Subcutaneous abdominal adipose tissue (tissue), 5 donors: Measurements from ENCODE around the gene AEBP2.
"Not testable (repeated sequence)": the region's sequence is repeated elsewhere in the genome, so short reads cannot be mapped to it uniquely, and the experiment has no call there.

ENCODE experiments used
- H3K27ac ChIP-seq: one replicate; pipeline ENCODE4 v1.7.0; 2013; ENCODE audit warnings: low read depth, mild to moderate bottlenecking, inconsistent platforms, low read length, moderate library complexity
- H3K27me3 ChIP-seq, 5 donors: one replicate each; pipeline ENCODE4 v1.7.0; 2013; ENCODE audit warnings: low read length in 5 of 5, inconsistent platforms in 1 of 5; ENCODE audit not compliant: control insufficient read depth in 5 of 5, insufficient read depth in 4 of 5
- H3K36me3 ChIP-seq, 5 donors: one replicate each; pipeline ENCODE4 v1.7.0; 2013; ENCODE audit warnings: low read length in 5 of 5; ENCODE audit not compliant: control insufficient read depth in 5 of 5, insufficient read depth in 5 of 5
- H3K4me1 ChIP-seq, 5 donors: one replicate each; pipeline ENCODE4 v1.7.0; 2013; ENCODE audit warnings: low read length in 5 of 5, mild to moderate bottlenecking in 3 of 5, moderate library complexity in 1 of 5; ENCODE audit not compliant: control insufficient read depth in 5 of 5, insufficient read depth in 5 of 5
- H3K4me3 ChIP-seq, 5 donors: one replicate each; pipeline ENCODE4 v1.7.0; 2013; ENCODE audit warnings: low read length in 5 of 5, low read depth in 1 of 5
- H3K9ac ChIP-seq, 5 donors: one replicate each; pipeline ENCODE4 v1.7.0; 2013; ENCODE audit warnings: low read length in 5 of 5, mild to moderate bottlenecking in 4 of 5, moderate library complexity in 3 of 5
- H3K9me3 ChIP-seq, 5 donors: one replicate each; pipeline ENCODE4 v1.7.0; 2013; ENCODE audit warnings: low read length in 5 of 5; ENCODE audit not compliant: control insufficient read depth in 5 of 5
- donor health status: healthy.
- donor health status: healthy.
- donor health status: healthy.
- donor health status: healthy.
- donor health status: healthy.

Gene AEBP2

DNA sequence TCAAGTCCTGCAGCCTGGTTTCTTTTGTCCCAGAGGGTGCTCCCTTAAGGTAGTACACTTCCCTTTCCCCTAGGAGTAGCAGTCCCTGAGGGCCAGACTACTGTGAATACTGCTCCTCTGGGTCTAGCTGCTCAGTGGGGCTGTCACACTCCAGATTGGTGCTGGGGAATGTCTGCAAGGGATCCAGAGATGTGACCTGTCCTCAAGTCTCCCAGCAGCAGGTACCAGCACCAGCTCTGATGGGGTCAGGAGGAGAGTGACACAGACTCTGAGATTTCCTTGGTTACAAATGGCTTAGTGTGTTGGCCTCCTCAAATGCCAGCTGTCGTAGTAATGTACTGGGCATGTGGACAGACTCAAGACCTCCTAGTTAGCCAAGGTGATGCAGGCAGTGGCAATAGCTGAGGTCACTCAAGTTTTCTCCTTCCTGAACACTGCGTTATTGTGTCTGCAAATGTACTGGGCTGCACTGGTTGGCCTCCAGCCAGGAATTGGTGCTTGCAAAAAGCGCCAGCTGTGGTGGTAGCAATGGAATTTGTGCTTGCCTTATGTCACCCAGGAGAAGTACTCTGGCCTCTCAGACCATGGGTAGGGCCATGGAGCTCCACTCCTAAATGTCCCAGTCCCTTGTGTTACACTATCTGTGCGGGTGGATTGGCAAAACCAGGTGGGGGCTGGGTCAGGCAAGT lies 36.4 kb upstream of the AEBP2 start:
- Histone ChIP-seq H3K4me3 (no peak overlapping the region), H3K9me3 (no peaks in the 10 kb centered on the region), H3K9ac (peak overlapping the region in 1 of 5 donors; percentile 17), H3K36me3 (no peaks in the 10 kb centered on the region), H3K27ac (no peak overlapping the region), H3K27me3 (no peaks in the 10 kb centered on the region), H3K4me1 (peaks cover 0 to 9% (median 8%) of the 10 kb centered on the region in 5 donors)

GRCh38 chr12:19404242-19404880 lies 34.9 kb upstream of the AEBP2 start:
- no peaks in the 10 kb centered on the region for H3K27me3 ChIP-seq
- no peak overlapping the region for H3K27ac ChIP-seq

DNA sequence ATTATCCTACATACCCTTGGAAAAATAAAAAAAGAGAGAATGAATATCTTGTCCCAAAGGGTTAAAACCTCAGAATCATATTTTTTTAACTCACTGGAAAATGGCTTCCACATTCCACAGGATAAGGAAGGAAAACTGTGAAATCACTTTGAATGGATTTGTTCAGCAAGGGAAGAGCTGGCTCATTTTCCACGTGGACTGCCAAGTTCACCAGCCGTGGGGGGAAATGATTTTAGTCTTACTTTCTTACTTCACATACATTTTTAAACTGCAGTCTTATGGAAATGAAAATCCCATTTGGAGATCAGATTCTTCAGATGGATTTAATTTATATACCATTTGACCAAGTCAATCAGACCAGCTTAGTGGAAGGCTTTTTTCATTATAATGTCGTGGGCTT lies 29.9 kb upstream of the AEBP2 start:
- H3K27me3 ChIP-seq = no peaks in the 10 kb centered on the region
- no peak overlapping the region for H3K27ac ChIP-seq
- no peak overlapping the region for H3K4me3 ChIP-seq
- H3K36me3 ChIP-seq = no peaks in the 10 kb centered on the region
- H3K4me1 ChIP-seq = peaks cover 0 to 31% (median 15%) of the 10 kb centered on the region in 5 donors
- H3K9me3 ChIP-seq = no peaks in the 10 kb centered on the region
- H3K9ac ChIP-seq = no peak overlapping the region

More at GRCh38 chr12:19404242-19404880, 34.9 kb upstream of the AEBP2 start:
- Histone ChIP-seq H3K9me3 (no peaks in the 10 kb centered on the region), H3K4me3 (no peak overlapping the region), H3K36me3 (no peaks in the 10 kb centered on the region), H3K9ac (no peak overlapping the region), H3K4me1 (peaks cover 0 to 15% (median 8%) of the 10 kb centered on the region in 5 donors)

DNA sequence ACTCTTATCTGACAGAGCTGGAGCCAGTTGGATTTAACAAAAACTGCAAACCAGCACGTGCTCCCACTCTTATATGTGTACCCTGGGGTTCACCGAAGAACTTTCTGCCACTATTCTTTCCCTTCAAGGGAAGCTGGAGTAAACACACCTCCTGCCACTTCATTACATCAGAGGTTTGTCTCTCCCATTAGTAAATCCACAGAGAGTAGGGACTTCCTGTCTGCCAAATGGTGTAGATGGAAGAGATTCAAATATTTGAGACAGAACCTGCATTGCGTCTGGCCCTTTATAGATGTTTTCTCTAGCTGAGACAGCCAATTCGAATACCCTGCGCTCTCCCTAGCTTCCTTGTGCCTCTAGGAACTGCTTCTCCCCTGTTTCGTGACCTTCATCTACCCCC lies 29.1 kb upstream of the AEBP2 start:
- no peak overlapping the region for H3K9ac ChIP-seq
- no peaks in the 10 kb centered on the region for H3K27me3 ChIP-seq
- peaks cover 0 to 31% (median 15%) of the 10 kb centered on the region in 5 donors for H3K4me1 ChIP-seq
- H3K4me3 ChIP-seq = no peak overlapping the region
- no peak overlapping the region for H3K27ac ChIP-seq
- H3K36me3 ChIP-seq = no peaks in the 10 kb centered on the region
- H3K9me3 ChIP-seq = no peaks in the 10 kb centered on the region

- Histone ChIP-seq H3K9ac (no peak overlapping the region), H3K27ac (no peak overlapping the region)
Measured at GRCh38 chr12:19410629-19411185, 28.6 kb upstream of the AEBP2 start.

DNA sequence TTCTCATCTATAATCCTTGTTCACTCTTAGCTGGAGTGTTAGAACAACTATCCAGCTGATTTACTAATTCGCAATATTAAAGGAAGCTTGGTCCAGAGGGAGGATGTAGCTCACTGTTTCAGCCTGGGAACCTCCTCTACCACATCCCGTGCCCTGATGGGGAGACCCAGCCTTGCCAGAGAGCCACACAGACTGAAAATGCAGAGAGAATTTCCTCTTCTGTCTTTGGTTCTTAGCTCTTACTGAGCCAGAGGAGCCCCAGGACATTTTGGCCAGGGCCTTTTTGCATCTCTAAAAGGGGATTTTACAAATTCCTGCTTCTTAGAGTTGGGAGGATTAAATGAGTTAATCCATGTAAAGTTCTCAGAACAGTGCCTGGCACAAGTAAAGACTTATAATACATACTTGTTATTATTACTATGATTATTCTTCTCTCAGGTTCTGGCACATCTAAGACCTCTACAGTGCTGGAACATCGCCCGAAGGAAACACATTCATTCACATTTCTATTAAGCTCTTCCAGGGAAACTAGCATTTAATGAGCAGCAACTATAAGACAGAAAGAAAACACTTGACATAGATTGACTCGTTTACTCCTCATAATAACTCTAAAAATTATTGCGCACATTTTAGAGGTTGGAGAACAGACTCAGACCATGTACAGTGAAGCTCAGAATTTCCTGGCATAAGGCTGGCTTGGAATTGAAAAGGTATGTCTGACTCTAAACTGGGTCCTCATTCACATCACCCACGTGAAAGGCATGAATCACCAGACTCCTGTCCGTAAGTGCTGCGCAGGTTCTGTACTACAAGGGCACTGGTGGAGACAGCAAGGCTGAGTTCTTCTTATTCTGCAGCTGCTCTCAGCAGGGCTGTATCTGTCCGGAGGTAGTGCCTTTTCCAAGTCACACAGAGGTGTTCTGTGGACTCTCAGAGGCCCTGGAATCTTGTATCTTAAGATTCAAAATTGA lies 27.8 kb upstream of the AEBP2 start:
- Histone ChIP-seq H3K4me1 (peaks cover 0 to 31% (median 15%) of the 10 kb centered on the region in 5 donors), H3K27me3 (no peaks in the 10 kb centered on the region), H3K27ac (no peak overlapping the region), H3K9ac (no peak overlapping the region), H3K4me3 (no peak overlapping the region), H3K9me3 (no peaks in the 10 kb centered on the region), H3K36me3 (no peaks in the 10 kb centered on the region)

More at GRCh38 chr12:19410629-19411185, 28.6 kb upstream of the AEBP2 start:
- H3K4me1 ChIP-seq = peaks cover 0 to 31% (median 15%) of the 10 kb centered on the region in 5 donors
- no peaks in the 10 kb centered on the region for H3K27me3 ChIP-seq
- no peaks in the 10 kb centered on the region for H3K36me3 ChIP-seq
- H3K9me3 ChIP-seq = no peaks in the 10 kb centered on the region
- no peak overlapping the region for H3K4me3 ChIP-seq

DNA sequence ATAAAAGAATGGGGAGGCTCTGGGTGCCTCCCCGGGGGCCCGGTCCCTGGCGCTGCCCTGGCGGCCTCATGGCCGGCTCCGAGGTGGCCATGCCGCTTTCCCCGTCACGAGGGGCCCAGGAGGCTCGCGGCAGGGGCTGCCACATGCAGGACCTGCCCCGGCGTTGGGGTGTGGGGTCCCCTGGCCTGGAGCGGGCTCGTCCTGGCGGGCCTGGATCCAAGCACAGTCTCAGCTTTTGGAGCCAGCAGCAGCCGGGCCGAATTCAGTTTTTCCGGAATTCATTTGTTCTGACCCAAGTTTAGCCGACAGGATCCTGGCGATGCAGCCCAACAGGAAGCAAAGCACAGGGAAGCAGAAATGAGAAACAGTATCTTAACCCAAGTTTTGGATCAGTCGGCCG lies 26.4 kb upstream of the AEBP2 start:
- no peaks in the 10 kb centered on the region for H3K36me3 ChIP-seq
- no peak overlapping the region for H3K27ac ChIP-seq
- peak overlapping the region in 1 of 5 donors; percentile 4 for H3K4me3 ChIP-seq

DNA sequence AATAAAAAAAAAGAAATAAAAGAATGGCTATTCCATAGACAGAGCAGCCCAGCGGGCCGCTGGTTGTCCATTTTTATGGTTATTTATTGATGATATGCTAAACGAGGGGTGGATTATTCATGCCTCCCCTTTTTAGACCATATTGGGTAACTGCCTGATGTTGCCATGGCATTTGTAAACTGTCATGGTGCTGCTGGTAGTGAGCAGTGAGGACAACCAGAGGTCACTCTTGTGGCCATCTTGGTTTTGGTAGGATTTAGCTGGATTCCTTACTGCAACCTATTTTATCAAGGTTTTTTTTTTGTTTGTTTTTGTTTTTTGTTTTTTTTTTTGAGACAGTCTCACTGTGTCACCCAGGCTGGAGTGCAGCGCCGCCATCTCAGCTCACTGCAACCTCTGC lies 25.7 kb upstream of the AEBP2 start:
- H3K36me3 ChIP-seq, H3K9me3 ChIP-seq, H3K9ac ChIP-seq, H3K4me3 ChIP-seq, H3K27me3 ChIP-seq, H3K27ac ChIP-seq: not testable (repeated sequence)
- H3K4me1 ChIP-seq = peaks cover 0 to 31% (median 15%) of the 10 kb centered on the region in 5 donors

More for the DNA sequence above, 26.4 kb upstream of the AEBP2 start:
- Histone ChIP-seq H3K27me3 (no peaks in the 10 kb centered on the region), H3K9me3 (no peaks in the 10 kb centered on the region), H3K9ac (no peak overlapping the region), H3K4me1 (peaks cover 0 to 31% (median 15%) of the 10 kb centered on the region in 5 donors)

- H3K27ac ChIP-seq = no peak overlapping the region
- H3K9me3 ChIP-seq = no peaks in the 10 kb centered on the region
- no peak overlapping the region for H3K4me3 ChIP-seq
- H3K27me3 ChIP-seq = no peaks in the 10 kb centered on the region
- H3K9ac ChIP-seq = no peak overlapping the region
- no peaks in the 10 kb centered on the region for H3K36me3 ChIP-seq
- H3K4me1 ChIP-seq = peaks cover 0 to 14% (median under 1%) of the 10 kb centered on the region in 5 donors
Measured at GRCh38 chr12:19415563-19415962, 23.7 kb upstream of the AEBP2 start.
